ENCODE data around the gene TANC1. TPM values are rescaled to one million over a fixed set of nuclear protein-coding genes. Genes with fewer than 3 reads are reported as not detected.

Gene TANC1
- total RNA-seq, 6 experiments from 2014 or later: 22.4 to 27.7 (median 23.1) TPM

DNA sequence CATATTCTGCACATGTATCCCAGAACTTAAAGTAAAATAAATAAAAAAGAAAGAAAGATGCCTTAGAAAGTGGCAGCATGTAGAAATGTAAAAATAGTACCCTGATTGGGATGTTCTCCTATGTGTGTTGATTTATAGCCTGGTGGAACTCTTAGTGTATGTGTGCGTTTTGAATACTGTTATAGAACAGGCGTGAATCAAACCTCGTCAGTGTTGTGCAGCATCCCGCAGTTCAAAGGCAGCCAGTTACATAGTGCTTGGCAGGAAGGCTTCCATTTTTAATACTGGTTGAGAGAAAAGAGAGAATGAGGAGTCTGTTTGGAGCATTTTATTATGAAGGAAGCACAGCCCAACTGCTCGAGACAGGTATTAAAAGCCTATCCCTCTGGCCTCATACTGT lies 49.4 kb downstream of the TANC1 start:
- no peak for DNase-seq
- H3K9me3 Mint-ChIP-seq: peaks cover 33% of the 10 kb centered on the region
- TF ChIP-seq CTCF (IDR thresholded peaks at IDR 0.05): no peak
- H3K4me3 Mint-ChIP-seq: no peak overlapping the region
- H3K27ac Mint-ChIP-seq: no peak overlapping the region
- peaks cover 4% of the 10 kb centered on the region; the same call in 1 of the 2 replicates for H3K4me1 Mint-ChIP-seq (ENCODE audit: low read depth)
- H3K27me3 Mint-ChIP-seq (ENCODE audit: insufficient read depth): no peaks in the 10 kb centered on the region; the same call in none of the 2 replicates
- peaks cover 40% of the 10 kb centered on the region for H3K36me3 Mint-ChIP-seq (ENCODE audit: low read depth)

DNA sequence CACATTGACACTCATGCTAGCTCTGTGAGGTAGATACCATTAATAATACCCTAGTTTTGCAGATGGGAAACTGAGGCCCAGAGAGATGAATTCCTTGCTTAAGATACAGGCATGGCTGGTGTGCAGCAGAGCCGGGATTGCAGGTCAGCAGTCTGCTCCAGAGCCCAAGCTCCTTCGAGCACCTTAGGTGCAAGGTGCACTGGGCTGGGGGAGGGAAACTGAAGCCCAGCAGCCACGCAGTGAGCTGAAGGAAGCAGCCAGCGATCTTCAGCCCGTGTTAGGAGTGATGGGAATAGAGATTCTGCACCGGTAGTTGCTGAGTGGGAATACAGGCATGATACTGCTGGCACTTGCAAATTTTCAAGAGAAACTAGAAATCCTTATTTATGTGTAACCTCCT lies 50.6 kb downstream of the TANC1 start:
- H3K27ac Mint-ChIP-seq: no peak overlapping the region
- peaks cover 30% of the 10 kb centered on the region for H3K36me3 Mint-ChIP-seq (ENCODE audit: low read depth)
- peaks cover 6% of the 10 kb centered on the region; the same call in 1 of the 2 replicates for H3K4me1 Mint-ChIP-seq (ENCODE audit: low read depth)
- H3K27me3 Mint-ChIP-seq (ENCODE audit: insufficient read depth): no peaks in the 10 kb centered on the region; the same call in none of the 2 replicates
- H3K9me3 Mint-ChIP-seq: peaks cover 31% of the 10 kb centered on the region
- no peak overlapping the region for H3K4me3 Mint-ChIP-seq
- DNase-seq: no peak
- TF ChIP-seq CTCF (IDR thresholded peaks at IDR 0.05): no peak

GRCh38 chr2:159022019-159022418 lies 53.6 kb downstream of the TANC1 start:
- no peaks in the 10 kb centered on the region; the same call in 1 of the 2 replicates for H3K36me3 Mint-ChIP-seq (ENCODE audit: low read depth)
- no peak for DNase-seq

GRCh38 chr2:159026170-159026569 lies 57.7 kb downstream of the TANC1 start:
- H3K9me3 Mint-ChIP-seq: no peaks in the 10 kb centered on the region
- H3K4me1 Mint-ChIP-seq (ENCODE audit: low read depth): peaks cover 53% of the 10 kb centered on the region
- no peaks in the 10 kb centered on the region; the same call in none of the 2 replicates for H3K27me3 Mint-ChIP-seq (ENCODE audit: insufficient read depth)
- H3K27ac Mint-ChIP-seq: peak overlapping the region; percentile 38; the same call in 1 of the 2 replicates
- H3K36me3 Mint-ChIP-seq (ENCODE audit: low read depth): no peaks in the 10 kb centered on the region
- no peak overlapping the region for H3K4me3 Mint-ChIP-seq
- DNase-seq: no peak
- no peak for TF ChIP-seq CTCF (IDR thresholded peaks at IDR 0.05)

More at GRCh38 chr2:159022019-159022418, 53.6 kb downstream of the TANC1 start:
- no peak overlapping the region for H3K4me3 Mint-ChIP-seq
- H3K9me3 Mint-ChIP-seq: peaks cover under 1% of the 10 kb centered on the region
- no peaks in the 10 kb centered on the region; the same call in 1 of the 2 replicates for H3K27me3 Mint-ChIP-seq (ENCODE audit: insufficient read depth)
- peaks cover 29% of the 10 kb centered on the region for H3K4me1 Mint-ChIP-seq (ENCODE audit: low read depth)
- no peak overlapping the region for H3K27ac Mint-ChIP-seq
- no peak for TF ChIP-seq CTCF (IDR thresholded peaks at IDR 0.05)

DNA sequence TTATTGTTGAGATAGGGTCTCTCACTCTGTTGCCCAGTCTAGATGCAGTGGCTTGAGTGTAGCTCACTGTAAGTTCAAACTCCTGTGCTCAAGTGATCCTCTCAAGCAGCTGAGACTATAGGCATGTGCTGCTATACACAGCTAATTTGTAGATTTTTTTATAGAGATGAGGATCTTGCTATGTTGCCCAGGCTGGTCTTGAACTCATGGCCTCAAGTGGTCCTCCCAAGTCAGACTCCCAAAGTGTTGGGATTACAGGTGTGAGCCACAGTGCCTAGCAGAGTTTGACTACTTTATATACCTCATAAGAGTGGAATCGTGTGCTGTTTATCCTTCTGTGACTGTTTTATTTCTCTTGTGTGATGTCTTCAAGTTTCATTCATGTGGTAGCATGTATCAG lies 60.3 kb downstream of the TANC1 start:
- no peak for DNase-seq
- no peaks in the 10 kb centered on the region; the same call in 1 of the 2 replicates for H3K27me3 Mint-ChIP-seq (ENCODE audit: insufficient read depth)
- no peak for TF ChIP-seq CTCF (IDR thresholded peaks at IDR 0.05)
- H3K9me3 Mint-ChIP-seq: no peaks in the 10 kb centered on the region
- H3K36me3 Mint-ChIP-seq (ENCODE audit: low read depth): 0 out of 2 replicates have a peak, but pooled peaks cover 1% of the 10 kb centered on the region
- H3K27ac Mint-ChIP-seq: peak overlapping the region; percentile 17; the same call in 1 of the 2 replicates
- peaks cover 69% of the 10 kb centered on the region for H3K4me1 Mint-ChIP-seq (ENCODE audit: low read depth)
- H3K4me3 Mint-ChIP-seq: no peak overlapping the region
